ENCODE data around the gene BAIAP2L1.

BAIAP2L1 gene

DNA sequence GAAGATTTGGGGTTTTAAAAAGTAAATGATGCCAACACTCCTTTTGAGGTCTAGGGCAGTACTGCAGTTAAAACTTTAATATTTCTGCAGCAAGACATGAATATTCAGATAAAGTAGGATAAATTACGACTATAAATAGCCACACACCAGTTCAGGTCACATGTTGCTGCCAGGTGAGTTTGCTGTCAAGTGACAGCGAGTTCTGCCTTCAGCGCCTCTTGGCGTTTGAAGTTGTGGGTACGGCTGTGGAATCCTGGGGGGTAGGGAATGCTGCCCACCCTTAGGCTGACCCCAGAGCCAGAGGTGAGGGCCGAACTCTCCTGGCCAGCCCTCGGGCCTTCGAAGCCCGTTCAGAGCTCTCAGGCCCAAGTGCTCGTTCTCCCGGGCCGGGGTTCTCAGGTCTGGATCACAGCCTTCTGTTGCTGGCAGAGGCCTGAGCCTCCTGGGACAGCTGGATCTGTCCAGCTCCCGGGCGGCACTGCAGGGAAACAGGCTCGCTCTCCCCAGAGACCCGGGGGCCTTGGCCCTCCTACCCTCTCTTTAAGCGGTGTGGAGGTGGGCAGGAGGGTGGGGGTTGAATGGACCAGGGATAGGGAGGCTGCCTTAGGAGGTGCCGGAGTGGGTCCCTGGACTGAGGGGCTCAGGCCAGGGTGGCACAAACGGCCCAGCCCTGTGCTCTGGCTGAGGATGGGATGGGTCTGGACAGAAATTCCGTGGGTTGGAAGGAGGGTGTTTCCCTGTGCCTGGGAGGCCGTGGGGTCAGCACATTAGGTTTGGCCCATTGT, 114.0 kb downstream of the BAIAP2L1 start:
- no peak overlapping the region for H3K4me3 ChIP-seq (ENCODE audit: low read length)
- H3K36me3 ChIP-seq (ENCODE audit: insufficient read depth, low read depth, low read length), result peaks cover 33% of the 10 kb centered on the region
- no peak overlapping the region for H3K27ac ChIP-seq (ENCODE audit: low read length)
- no peak overlapping the region for H3K9ac ChIP-seq (ENCODE audit: low read depth, low read length)
- no peaks in the 10 kb centered on the region; the same call in 1 of the 2 replicates for H3K27me3 ChIP-seq (ENCODE audit: insufficient read depth, low read length)
- no peaks in the 10 kb centered on the region for H3K9me3 ChIP-seq (ENCODE audit: insufficient read depth, low read depth, low read length)
- H3K4me1 ChIP-seq (ENCODE audit: insufficient read depth, low read length), result peaks cover 7% of the 10 kb centered on the region; the same call in 1 of the 2 replicates

DNA sequence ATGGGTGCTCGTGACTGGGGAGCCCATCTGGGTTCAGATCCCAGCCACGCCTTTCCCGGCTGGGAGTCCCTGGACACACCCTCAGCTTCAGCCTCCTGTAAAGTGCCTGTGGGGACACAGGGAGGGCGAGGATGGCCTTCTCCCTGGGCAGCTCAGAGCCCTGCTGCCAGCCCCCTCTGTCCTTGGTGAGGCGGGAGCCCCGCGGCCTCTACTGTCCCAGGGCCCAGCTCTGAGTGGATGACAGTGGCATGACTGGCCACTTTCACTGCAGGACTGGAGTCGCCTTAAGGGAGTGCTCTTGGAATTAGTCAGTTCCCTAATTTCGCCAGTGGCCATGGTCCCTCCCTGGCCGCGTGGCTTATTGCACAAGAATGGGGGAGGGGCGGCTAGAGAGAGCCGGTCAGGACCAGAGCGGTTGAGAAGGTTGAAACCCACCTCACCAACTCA, 114.8 kb downstream of the BAIAP2L1 start:
- peaks cover 25% of the 10 kb centered on the region for H3K36me3 ChIP-seq (ENCODE audit: insufficient read depth, low read depth, low read length)
- H3K9me3 ChIP-seq (ENCODE audit: insufficient read depth, low read depth, low read length), result no peaks in the 10 kb centered on the region
- no peak overlapping the region for H3K4me3 ChIP-seq (ENCODE audit: low read length)
- H3K9ac ChIP-seq (ENCODE audit: low read depth, low read length), result no peak overlapping the region
- no peaks in the 10 kb centered on the region; the same call in 1 of the 2 replicates for H3K27me3 ChIP-seq (ENCODE audit: insufficient read depth, low read length)
- H3K27ac ChIP-seq (ENCODE audit: low read length), result no peak overlapping the region
- peaks cover 7% of the 10 kb centered on the region; the same call in 1 of the 2 replicates for H3K4me1 ChIP-seq (ENCODE audit: insufficient read depth, low read length)

DNA sequence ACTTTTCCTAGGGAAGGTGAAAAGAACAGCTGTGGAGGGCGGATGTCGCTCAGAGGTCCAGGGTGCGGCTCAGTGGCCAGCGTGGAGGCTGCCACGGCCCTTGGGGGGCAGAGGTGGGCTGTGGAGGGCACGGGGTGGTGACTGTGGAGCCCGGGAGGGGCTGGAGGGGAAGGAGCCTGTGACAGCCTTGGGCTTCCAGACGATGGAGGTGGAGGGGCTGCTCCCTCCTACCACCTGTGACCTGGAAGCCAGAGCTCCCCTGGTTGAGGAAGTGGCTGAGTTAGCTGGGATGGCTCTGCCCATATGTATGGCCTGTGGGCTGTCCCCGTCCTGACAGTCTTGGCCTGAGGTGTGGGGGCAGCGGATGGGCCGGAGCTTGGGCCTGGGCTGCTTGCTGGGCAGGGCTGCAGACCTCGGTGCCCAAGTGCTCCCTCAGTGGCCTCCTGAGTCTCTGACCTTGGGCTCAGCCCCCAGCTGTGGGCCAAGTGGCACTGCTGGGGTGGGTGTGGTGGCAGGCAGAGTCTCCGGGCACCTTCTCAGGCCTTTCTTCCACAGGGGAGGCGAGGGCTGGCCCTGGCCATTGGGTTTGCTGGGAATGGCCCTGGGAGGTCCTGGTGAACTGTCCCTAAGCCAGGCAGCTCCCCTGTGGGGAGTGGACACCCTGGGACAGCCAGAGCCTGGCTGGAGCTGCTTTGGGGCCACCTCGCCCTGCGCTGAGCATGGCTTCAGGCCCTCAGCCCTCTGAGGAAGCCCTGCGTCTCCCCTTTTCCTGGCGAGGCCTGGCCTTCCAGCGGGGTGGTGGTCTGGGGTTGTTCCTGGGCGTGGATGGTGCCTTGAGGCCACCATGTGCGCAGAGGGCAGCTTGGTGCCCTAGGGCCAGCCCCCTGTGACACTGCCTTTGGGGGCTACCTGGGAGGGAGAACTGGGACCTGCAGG, 115.5 kb downstream of the BAIAP2L1 start:
- Histone ChIP-seq H3K4me3 (ENCODE audit: low read length) (no peak overlapping the region), H3K4me1 (ENCODE audit: insufficient read depth, low read length) (peaks cover 7% of the 10 kb centered on the region; the same call in 1 of the 2 replicates), H3K9ac (ENCODE audit: low read depth, low read length) (no peak overlapping the region), H3K27ac (ENCODE audit: low read length) (no peak overlapping the region), H3K9me3 (ENCODE audit: insufficient read depth, low read depth, low read length) (no peaks in the 10 kb centered on the region), H3K36me3 (ENCODE audit: insufficient read depth, low read depth, low read length) (peaks cover 22% of the 10 kb centered on the region), H3K27me3 (ENCODE audit: insufficient read depth, low read length) (no peaks in the 10 kb centered on the region; the same call in 1 of the 2 replicates)

DNA sequence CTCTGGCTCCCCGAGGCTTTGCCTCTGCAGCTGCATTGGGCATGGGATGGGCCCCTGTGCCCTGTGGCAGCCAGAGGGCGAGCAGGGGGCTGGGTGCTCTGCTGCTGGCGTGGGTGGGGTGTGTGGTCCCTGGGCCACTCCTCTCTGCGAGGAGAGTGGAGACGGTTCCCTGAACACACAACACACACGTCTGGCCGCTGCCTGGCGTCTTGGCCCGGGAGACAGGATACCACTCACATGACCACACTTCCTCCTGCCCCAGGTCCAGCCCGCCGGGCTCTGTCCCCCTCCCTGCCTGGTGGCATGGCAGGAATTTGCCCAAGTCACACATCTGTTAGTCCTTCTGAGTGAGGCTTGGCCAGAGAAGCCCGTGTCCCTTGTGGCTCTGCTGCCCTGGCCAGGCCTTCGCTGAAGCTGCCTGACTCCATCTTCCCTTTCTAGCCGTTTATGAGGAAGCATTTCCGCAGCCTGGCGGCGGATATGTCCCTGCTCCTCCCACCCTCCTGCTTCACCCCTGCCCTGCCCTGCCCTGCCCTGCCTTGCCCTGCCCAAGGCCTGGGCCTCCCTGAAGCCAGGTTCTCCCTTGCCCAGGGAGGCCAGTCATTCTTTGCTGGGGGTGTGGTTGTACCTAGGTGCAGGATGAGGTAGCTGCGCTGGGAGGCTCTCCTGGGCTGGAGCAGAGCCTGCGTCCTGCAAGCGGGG, 116.4 kb downstream of the BAIAP2L1 start:
- Histone ChIP-seq H3K4me3 (ENCODE audit: low read length) (no peak overlapping the region), H3K27me3 (ENCODE audit: insufficient read depth, low read length) (no peaks in the 10 kb centered on the region; the same call in 1 of the 2 replicates), H3K9ac (ENCODE audit: low read depth, low read length) (no peak overlapping the region), H3K9me3 (ENCODE audit: insufficient read depth, low read depth, low read length) (no peaks in the 10 kb centered on the region), H3K4me1 (ENCODE audit: insufficient read depth, low read length) (peaks cover 7% of the 10 kb centered on the region; the same call in 1 of the 2 replicates), H3K27ac (ENCODE audit: low read length) (no peak overlapping the region), H3K36me3 (ENCODE audit: insufficient read depth, low read depth, low read length) (peaks cover 19% of the 10 kb centered on the region)

DNA sequence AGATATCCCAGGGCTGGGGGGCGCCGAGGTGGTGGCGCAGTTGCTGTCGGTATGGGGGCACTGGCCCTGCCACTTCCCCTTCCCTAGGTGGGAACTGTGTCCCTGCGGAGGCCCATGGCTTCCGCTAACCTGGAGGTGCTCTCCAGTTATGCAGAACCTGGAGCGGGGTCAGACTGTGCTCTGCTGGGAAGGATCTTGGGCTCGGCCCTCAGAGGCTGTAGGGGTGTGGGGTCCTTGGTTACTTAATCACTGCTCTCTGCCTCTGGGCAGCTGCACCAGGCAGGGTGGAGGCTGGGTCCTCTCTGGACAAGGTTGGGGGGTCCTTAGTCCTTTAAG, 117.0 kb downstream of the BAIAP2L1 start:
- no peaks in the 10 kb centered on the region; the same call in 1 of the 2 replicates for H3K27me3 ChIP-seq (ENCODE audit: insufficient read depth, low read length)
- no peak overlapping the region for H3K9ac ChIP-seq (ENCODE audit: low read depth, low read length)
- H3K36me3 ChIP-seq (ENCODE audit: insufficient read depth, low read depth, low read length), result peaks cover 15% of the 10 kb centered on the region
- H3K4me1 ChIP-seq (ENCODE audit: insufficient read depth, low read length), result peaks cover 7% of the 10 kb centered on the region; the same call in 1 of the 2 replicates
- no peak overlapping the region for H3K4me3 ChIP-seq (ENCODE audit: low read length)
- H3K9me3 ChIP-seq (ENCODE audit: insufficient read depth, low read depth, low read length), result no peaks in the 10 kb centered on the region
- no peak overlapping the region for H3K27ac ChIP-seq (ENCODE audit: low read length)

DNA sequence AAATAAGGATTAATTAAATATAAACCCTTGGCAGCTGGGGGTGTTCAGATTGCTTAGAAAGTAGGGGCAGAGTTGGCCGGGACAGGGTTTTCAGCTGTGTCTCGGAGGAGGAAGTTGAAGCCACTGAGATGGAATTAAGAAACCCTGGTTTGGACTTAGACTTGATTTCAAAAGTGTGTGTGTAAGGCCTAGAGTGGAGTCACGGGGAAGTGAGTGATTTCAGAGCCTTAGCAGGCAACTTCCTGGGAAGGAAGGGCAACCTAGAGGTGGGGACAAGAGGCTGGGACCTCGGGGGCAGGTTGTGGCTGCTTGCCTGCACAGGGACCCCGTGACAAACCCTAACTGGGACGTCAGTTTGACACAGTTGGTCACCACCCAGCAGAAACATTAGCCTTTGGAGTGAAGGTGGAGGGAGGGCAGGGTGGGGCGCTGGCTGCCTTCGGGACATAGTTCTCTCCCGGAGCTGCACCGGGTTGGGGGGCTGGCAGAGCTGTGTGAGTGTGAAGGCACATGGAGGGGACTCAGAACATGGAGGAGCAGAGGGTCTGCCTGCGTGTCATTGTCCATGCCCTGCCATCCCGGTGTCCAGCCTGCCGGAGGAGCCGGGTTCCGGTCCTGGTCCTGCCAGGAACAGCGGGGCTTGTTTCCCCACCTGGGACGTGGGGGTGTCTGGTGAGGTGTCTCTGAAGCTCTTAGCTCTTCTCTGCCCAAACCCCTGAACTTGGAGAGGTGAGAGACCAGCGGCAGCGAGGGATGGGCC, 117.6 kb downstream of the BAIAP2L1 start:
- peak overlapping the region; percentile 76; the same call in 1 of the 2 replicates for H3K4me3 ChIP-seq (ENCODE audit: low read length)
- H3K36me3 ChIP-seq (ENCODE audit: insufficient read depth, low read depth, low read length), result peaks cover 10% of the 10 kb centered on the region; the same call in 1 of the 2 replicates
- no peaks in the 10 kb centered on the region; the same call in 1 of the 2 replicates for H3K27me3 ChIP-seq (ENCODE audit: insufficient read depth, low read length)
- no peak overlapping the region for H3K27ac ChIP-seq (ENCODE audit: low read length)
- H3K9ac ChIP-seq (ENCODE audit: low read depth, low read length), result no peak overlapping the region
- no peaks in the 10 kb centered on the region for H3K9me3 ChIP-seq (ENCODE audit: insufficient read depth, low read depth, low read length)
- H3K4me1 ChIP-seq (ENCODE audit: insufficient read depth, low read length), result peaks cover 7% of the 10 kb centered on the region; the same call in 1 of the 2 replicates

DNA sequence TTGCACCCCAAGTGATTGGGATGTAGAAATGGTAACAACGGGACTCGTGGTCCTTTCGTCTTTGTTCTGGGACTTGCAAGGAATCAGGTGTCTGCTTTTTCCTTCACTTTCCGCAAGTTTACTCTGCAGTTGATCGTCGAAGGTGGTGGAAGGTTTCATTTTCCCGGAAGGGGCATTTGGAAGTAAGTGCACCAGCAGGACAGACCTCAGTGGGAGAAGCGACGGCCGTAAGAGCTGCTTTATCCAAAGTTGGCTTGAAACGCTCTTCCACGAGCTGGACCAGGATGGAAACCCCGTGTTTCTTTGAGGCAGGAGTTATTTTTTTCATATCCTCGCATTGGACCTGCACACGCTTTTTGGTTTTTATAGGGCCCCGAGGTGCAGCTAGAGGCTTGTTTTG, 118.2 kb downstream of the BAIAP2L1 start:
- no peaks in the 10 kb centered on the region for H3K9me3 ChIP-seq (ENCODE audit: insufficient read depth, low read depth, low read length)
- H3K4me3 ChIP-seq (ENCODE audit: low read length), result peak overlapping the region; percentile 76
- H3K9ac ChIP-seq (ENCODE audit: low read depth, low read length), result peak overlapping the region; percentile 77; the same call in 1 of the 2 replicates
- no peak overlapping the region for H3K27ac ChIP-seq (ENCODE audit: low read length)
- no peaks in the 10 kb centered on the region; the same call in 1 of the 2 replicates for H3K27me3 ChIP-seq (ENCODE audit: insufficient read depth, low read length)
- peaks cover 10% of the 10 kb centered on the region; the same call in 1 of the 2 replicates for H3K36me3 ChIP-seq (ENCODE audit: insufficient read depth, low read depth, low read length)
- peaks cover 7% of the 10 kb centered on the region; the same call in 1 of the 2 replicates for H3K4me1 ChIP-seq (ENCODE audit: insufficient read depth, low read length)

DNA sequence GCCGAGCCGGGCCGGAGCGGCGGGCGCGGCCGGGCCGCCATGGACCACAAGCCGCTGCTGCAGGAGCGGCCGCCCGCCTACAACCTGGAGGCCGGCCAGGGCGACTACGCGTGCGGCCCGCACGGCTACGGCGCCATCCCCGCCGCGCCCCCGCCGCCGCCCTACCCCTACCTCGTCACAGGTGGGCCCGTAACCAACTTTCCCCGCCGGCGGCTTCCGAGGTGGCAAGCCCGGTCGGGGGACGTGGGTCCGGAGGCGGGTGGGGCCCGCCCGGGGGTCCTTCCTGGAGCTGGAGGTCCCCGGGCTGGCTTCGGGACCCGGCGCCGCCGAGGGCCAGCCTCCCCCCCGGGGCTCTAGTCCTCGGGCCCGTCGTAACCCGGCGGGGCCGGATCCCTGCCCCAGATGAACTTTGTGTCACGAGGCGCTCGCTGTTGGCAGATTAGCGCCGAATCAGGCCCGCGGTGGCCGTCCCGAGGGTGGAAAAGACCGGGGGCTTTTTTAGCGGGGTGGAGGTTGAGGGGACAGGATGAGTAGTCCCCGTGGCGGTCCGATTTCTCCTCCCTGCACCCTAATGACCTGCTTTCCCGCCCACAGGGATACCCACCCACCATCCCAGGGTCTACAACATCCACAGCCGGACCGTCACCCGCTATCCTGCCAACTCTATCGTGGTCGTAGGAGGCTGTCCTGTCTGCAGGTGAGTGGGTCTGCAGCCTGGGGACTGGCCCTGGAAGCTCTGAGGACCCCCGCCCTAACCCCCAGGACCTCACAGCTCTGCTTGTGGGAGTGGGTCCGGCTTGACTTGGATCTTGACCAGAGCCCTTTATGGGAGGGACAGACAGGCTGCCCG, 118.9 kb downstream of the BAIAP2L1 start:
- Histone ChIP-seq H3K27ac (ENCODE audit: low read length) (no peak overlapping the region), H3K4me1 (ENCODE audit: insufficient read depth, low read length) (peaks cover 5% of the 10 kb centered on the region; the same call in 1 of the 2 replicates), H3K4me3 (ENCODE audit: low read length) (peak overlapping the region; percentile 76), H3K27me3 (ENCODE audit: insufficient read depth, low read length) (no peaks in the 10 kb centered on the region; the same call in 1 of the 2 replicates), H3K9ac (ENCODE audit: low read depth, low read length) (peak overlapping the region; percentile 77), H3K36me3 (ENCODE audit: insufficient read depth, low read depth, low read length) (peaks cover 10% of the 10 kb centered on the region; the same call in 1 of the 2 replicates), H3K9me3 (ENCODE audit: insufficient read depth, low read depth, low read length) (no peaks in the 10 kb centered on the region)

DNA sequence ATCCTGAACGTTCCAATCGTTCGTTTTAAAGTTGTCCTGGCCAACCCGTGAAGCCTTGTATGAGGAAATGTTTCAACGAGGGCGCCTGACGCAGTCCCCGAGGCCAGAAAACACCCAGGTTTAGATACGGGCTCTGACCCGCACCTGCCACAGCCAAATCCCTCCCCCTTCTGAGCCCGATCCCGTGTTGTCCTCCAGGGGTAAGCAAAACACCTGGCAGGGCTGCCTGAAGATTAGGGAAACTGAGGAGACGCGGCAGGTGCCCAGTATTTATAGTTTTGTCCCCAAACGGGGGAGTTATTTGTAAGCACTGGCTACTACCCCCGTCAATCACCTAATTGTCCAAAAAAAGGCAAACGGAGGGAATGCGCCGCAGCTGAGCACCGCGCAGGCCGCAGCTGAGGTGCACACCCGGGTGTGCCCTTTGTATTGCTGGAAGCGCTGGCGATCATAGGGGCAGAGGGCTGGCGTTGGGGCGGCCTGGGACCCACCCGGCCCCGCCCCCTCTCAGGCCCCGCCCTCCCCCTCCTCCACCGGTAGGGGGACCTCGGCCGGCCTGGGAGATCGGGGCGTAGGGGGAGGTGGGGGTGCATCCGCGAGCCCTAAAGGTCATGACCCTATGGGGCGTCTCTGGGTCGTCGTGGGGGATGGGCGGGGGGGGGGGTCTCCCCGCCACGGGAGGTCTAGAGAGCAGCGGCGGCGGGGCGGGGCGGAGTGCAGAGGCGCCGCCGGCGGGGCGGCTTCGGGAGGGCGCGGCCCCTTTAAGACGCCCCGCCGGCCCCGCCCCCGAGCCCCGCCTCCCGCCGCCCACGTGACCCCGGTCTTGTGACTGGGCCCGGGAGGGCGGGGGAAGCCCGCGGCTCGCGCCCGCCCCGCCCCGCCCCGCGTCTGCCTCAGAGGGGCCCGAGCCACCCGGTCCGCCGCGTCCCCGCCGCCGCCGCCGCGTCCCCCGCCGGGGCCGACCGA, 119.8 kb downstream of the BAIAP2L1 start, which contains the start of gene BRI3:
TSS of gene BRI3 (plus strand) at position 896 of the 966 bp plus-strand sequence. CDS start 110 bp downstream, outside the sequence.
- peak within 1 kb of the TSS; percentile 77 for H3K9ac ChIP-seq (ENCODE audit: low read depth, low read length)
- H3K9me3 ChIP-seq (ENCODE audit: insufficient read depth, low read depth, low read length), result no peaks in the 10 kb centered on the region
- H3K4me1 ChIP-seq (ENCODE audit: insufficient read depth, low read length), result peaks cover 5% of the 10 kb centered on the region; the same call in 1 of the 2 replicates
- no peaks in the 10 kb centered on the region; the same call in 1 of the 2 replicates for H3K27me3 ChIP-seq (ENCODE audit: insufficient read depth, low read length)
- peak within 1 kb of the TSS; percentile 89 for H3K4me3 ChIP-seq (ENCODE audit: low read length)
- peaks cover 10% of the 10 kb centered on the region; the same call in 1 of the 2 replicates for H3K36me3 ChIP-seq (ENCODE audit: insufficient read depth, low read depth, low read length)
- peak within 1 kb of the TSS; percentile 56 for H3K27ac ChIP-seq (ENCODE audit: low read length)
